Colon (tissue), 2 donors: ENCODE measurements around the gene FAM186B.
"Not testable (repeated sequence)": the region's sequence is repeated elsewhere in the genome, so short reads cannot be mapped to it uniquely, and the experiment has no call there.

Experiments used
- FAIRE-seq: peaks from 2 replicates; lab custom pipeline; 2012; peaks lifted over from hg19 to GRCh38; lab: Jason Lieb, UNC
- donor health status: control.
- donor health status: control.

FAM186B gene, protein sequence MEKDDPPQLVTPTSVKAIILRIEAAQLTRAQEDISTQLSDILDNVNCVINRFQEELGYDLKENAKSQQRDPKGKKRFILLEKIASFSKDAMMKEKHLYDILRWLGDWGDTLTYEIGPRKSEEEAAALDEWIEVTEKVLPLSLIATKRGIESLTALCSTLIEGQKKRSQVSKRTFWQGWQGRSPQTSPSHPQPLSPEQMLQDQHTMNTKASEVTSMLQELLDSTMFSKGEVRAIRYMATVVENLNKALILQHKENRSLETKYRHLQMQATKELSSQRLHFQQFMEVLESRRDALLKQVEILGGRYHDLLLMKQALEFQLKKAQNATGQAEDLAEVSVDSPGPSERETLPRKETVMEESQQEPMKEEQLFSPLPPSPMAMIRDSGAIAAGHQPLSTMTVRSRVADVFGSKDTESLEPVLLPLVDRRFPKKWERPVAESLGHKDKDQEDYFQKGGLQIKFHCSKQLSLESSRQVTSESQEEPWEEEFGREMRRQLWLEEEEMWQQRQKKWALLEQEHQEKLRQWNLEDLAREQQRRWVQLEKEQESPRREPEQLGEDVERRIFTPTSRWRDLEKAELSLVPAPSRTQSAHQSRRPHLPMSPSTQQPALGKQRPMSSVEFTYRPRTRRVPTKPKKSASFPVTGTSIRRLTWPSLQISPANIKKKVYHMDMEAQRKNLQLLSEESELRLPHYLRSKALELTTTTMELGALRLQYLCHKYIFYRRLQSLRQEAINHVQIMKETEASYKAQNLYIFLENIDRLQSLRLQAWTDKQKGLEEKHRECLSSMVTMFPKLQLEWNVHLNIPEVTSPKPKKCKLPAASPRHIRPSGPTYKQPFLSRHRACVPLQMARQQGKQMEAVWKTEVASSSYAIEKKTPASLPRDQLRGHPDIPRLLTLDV

DNA sequence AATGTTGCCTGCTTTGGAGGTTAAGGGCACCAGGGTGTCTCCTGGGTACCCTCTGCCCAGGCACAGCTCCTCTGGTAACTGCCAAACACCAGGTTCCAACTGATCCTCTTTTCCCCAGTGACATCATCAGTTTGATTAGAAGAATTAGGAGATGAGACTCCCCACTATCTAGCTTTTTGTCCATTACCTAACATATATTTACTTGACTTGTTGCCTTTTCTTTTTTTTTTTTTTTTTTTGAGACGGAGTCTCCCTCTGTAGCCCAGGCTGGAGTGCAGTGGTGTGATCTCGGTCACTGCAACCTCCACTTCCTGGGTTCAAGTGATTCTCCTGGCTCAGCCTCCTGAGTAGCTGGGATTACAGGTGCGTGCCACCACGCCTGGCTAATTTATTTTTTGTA is at the start of gene FAM186B:
TSS of gene FAM186B (minus strand) at position 101 of the 400 bp plus-strand sequence. CDS start 162 bp downstream, outside the sequence.
- FAIRE-seq, result not testable (repeated sequence)

GRCh38 chr12:49654715-49655114 is 49.3 kb upstream of the FAM186B start:
- FAIRE-seq, result no peak

DNA sequence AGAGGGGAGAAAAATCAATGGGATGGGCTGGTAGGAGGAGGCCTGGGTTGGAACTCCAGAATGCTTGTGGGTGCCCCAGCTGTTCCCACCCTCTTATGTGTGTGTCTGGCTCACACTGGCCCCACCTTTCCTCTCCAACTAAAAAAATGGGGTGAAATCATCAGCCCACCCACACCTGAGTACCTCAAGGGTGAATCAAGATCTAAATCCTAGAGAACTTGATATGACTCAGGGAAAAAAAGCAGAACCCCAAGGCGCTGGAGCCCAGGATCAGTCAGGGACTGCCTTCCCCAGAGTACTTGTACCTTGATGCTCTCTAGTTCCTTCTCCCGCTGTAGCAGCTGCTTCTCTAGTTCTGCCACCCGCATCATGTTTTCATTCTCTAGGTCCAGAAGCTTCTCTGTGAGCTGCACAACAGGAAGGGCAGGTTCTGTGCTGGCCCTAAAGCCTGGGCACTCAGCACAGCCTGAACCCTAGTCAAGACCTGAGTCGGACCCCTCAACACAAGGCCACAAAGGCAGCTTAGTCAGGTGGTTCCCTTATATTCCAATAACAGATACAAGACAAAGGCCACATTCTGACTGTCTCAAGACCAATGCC is 47.6 kb upstream of the FAM186B start:
- no peak for FAIRE-seq

GRCh38 chr12:49651855-49652254 is 46.4 kb upstream of the FAM186B start:
- FAIRE-seq, result no peak

- FAIRE-seq, result no peak
Measured at GRCh38 chr12:49649892-49650291, 44.5 kb upstream of the FAM186B start.

DNA sequence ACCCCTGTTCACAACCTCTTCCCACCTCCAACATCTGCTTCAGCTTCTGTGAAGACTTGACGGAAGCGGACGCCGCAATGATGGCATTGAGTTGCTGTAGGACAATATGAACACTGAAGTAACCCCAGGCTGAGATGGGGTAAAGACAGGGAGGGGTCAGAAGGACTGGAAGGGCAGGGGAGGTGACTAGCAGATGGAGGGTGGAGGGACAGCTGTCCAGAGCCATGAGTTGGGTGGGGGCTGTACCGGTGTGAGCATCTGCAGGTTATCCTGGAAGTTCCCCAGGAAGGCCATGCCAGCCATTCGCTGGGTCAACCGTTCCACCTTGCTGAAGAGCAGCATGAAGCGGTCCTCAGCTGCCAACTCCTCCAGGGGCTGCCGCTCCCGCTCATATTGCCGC is 44.0 kb upstream of the FAM186B start:
- no peak for FAIRE-seq

- no peak for FAIRE-seq
Measured at GRCh38 chr12:49648712-49649003, 43.2 kb upstream of the FAM186B start.

DNA sequence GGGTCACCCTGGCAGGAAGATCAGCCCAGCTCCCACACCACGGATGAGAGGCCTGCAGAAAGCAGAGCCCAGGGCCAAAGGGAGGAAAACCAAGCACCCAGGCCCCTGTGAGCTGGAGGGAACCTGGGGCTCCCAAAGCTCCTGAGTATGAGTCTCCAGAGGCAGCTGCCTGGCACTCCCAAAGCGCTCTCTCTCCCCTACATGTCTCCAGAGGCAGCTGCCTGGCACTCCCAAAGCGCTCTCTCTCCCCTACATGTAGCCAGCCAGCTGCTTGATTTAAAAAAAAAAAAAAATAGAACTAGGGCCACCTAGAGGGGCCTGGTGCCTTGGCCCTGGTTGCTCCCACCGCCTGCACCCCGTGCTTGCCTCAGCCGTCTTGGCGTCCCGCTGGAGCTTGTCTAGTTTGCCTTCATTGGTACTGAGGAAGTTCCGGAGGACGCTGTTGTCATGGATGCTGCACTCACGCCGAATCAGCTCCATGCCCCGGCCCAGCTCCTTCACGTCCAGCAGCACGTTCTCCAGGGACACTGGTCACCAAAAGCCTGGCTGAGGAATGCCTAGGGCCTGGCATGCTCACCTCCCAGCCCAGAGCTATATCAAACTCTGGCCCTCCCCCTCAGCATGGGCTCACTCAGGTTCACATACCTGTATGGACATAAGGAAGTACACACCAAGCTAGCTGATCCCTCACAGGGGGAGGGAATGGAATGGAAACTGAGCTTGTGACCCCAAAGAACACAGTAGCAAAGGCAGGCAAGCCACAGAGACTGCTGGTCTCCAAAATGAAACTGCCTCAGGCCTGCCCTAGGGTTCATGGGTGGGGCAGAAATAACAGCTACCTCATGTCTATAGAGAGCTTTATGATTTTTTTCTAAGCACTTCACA is 42.6 kb upstream of the FAM186B start:
- no peak for FAIRE-seq

- FAIRE-seq, result no peak
Measured at GRCh38 chr12:49646871-49647654, 41.6 kb upstream of the FAM186B start.

DNA sequence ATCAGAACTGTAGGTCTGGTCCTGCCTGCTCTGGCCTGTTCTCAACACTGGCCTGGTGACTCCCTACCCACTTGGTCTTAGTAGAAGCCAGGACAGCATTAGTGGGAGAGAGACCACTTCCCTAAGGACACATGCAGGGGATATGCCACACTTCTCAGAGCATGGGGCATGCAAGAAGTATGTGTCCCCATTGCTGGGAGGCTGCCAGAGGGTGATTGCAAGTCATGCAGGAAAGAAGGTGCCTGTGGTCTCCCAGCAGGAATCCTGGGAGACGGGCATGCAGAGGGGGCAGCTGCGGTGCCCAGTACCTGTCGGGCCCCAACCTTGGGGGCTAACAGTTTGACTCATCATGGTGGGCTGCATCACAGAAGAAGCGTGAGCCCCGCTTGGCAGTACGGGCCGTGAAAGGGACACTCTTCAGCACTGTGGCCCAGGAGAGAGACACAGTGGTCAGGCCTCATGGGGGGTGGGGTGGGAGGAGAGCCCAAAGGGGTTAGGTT is 40.9 kb upstream of the FAM186B start:
- no peak for FAIRE-seq

DNA sequence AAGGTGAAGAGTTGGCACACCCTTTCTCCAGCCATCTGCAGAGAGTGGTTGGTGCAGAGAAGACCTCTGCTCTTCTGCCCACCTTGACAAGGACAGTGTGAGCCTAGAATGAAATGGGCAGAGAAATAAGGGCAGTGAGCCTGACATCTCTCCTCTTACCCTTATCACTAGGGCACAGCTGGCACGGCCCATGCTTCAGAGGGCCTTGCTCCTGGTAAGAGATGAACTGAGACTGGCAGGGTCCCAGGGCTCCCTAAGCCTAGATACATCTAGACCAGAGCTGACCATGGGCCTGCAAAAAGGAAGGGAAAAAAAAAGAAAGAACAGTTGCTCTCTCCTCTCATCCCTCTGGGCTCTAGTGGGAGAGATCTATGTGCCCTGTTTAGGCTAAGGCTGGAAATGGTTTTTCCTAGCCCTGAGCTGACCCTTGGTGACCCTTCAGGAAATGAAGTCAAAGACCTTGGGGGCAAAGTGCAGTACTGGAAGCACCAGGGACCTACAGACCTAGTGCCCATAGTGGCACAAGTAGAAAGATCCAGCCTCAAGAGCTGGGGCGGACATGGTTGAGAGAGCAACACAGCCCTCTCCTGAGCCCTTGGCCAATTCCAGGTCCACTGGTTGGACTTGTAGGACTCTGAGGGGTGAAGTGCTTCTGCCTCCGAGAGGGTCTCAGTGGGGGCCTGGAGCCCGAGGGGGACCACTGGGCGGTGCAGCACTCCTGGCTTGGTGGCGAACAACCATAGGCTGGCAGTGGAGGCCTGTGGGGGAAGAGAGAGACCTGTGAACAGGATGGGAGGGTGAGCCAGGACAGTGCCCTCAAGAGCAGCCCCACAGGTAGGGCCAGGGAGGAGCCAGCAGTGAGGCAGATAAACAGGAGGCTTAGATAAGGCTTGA is 40.0 kb upstream of the FAM186B start:
- FAIRE-seq, result no peak

GRCh38 chr12:49644620-49644994 is 39.2 kb upstream of the FAM186B start:
- no peak for FAIRE-seq

- FAIRE-seq, result no peak
Measured at GRCh38 chr12:49643961-49644619, 38.7 kb upstream of the FAM186B start.

DNA sequence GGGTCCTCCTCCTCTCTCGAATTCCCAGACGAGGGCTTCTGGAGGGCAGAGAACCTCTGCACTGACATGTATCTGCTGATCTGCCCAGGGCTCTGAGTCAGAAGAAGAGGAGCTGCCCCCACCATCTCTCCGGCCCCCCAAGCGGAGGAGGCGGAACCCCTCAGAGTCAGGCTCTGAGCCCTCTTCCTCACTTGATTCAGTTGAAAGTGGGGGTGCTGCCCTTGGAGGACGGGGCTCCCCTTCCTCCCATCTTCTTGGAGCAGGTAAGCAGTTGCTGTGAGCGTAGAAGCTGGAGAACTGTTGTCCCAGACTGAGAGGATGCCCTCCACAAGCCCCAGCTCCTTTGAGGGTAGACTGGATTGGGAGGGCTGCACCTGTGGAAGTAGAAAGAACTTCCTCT is 37.7 kb upstream of the FAM186B start:
- FAIRE-seq, result no peak

DNA sequence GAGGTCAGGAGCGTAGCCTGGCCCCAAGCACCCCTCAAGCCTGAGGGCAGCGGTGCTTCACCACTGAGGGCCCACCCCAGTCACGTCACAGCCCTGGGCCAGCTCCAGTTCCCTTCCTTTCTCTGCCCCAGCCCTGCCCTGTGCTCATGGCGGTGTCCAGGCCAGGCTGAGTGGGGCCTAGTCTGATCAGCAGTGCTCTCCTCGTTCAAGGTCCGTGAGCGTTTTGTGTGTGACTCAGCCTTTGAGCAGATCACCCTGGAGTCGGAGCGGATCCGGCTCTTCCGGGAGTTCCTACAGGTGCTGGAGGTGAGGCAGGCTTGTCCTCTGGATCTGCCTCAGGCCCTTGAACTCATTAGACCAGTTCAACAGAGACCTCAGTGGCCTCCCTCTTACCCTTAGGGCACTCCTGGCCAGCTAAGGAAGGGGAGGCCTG is 36.9 kb upstream of the FAM186B start:
- no peak for FAIRE-seq

- no peak for FAIRE-seq
Measured at GRCh38 chr12:49641748-49642369, 36.4 kb upstream of the FAM186B start.

DNA sequence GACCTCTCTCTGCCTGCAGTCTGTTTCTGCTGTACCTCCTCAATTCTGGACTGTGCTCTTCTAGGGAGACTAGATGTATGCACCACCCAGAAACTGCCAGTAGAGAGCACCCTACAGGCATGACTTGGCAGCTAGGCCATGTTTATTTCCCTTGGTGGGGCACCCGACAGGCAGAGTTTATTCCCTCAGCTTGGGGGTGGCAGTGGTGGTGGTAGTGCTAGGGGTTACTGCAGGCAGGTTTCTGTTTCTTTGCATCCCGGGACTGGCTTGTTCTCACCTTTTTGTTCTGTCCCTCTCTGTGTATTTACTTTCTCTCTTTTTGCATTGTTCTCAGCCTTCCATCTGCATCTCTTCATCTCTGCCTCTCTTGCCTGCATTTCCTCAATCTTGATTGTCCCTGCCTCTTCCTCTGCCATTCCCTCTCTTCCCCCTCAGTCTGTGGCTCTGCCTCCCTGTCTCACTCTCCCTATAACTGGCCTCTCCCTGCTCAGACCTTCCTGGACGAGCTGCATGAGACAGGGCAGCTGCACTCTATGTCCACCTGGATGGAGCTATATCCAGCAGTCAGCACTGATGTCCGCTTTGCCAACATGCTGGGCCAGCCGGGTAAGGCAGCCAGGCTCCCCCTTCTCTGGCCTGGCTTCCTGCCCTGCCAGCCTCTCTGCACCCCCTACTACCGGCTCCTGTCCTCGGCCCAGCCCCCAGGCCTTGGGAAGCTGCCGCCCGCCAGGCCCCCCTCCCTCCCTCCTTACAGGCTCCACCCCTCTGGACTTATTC is 31.7 kb upstream of the FAM186B start:
- no peak for FAIRE-seq

DNA sequence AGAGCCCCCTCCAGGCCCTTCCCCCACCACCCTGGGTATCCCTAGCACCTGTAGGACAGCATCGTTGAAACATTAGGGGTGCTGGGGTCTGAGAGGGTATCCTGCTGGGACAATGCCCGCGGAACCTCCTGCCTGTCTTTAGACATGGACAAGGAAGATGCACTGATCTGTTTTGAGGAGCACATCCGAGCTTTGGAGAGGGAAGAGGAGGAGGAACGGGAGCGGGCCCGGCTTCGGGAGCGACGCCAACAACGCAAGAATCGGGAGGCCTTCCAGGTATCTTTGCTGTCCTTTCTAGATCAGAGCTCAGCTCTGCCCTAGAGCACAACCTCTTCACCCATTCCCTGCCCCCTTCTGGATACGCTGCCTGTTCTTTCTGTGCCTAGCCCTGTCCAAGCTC is 31.1 kb upstream of the FAM186B start:
- no peak for FAIRE-seq
